ENCODE data around the gene TACC2. TPM values are rescaled to one million over a fixed set of nuclear protein-coding genes. Genes with fewer than 3 reads are reported as not detected.

TACC2 gene
- total RNA-seq, 1 experiment from 2014 or later, result not detected

DNA sequence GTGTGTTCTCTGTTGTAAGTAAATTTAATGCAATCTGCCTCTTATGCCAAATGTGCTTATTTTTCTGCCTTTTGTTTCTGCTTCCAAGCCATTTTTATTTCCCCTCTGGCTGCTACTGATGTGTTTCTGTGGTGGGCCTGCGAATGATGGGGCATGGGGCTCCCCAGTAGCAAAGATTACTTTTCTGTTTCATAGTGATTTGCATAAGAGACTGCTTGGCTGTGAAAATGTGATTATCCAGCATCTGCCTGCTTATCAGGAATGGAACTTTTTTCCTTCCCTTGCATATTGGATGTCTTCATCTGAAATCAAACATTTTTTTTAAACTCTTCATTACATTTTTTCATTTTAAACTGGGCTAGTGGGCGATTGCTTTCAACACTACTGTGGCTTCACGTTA lies 224.4 kb downstream of the TACC2 start:
- Histone ChIP-seq H3K4me1 (ENCODE audit: low read length) (no peaks in the 10 kb centered on the region), H3K9me2 (replicated peaks; ENCODE audit: insufficient read depth, low read length) (no peaks in the 10 kb centered on the region), H3K36me3 (ENCODE audit: insufficient read depth, low read length) (no peaks in the 10 kb centered on the region), H3K4me3 (ENCODE audit: low read length) (no peak overlapping the region), H3K27me3 (ENCODE audit: low read length) (no peaks in the 10 kb centered on the region), H4K20me1 (ENCODE audit: insufficient read depth, low read depth, low read length) (no peaks in the 10 kb centered on the region), H3K9ac (ENCODE audit: low read length) (no peak overlapping the region), H3K27ac (ENCODE audit: low read length) (no peak overlapping the region), H2AFZ (ENCODE audit: low read length) (no peak overlapping the region), H3K4me2 (ENCODE audit: low read depth, low read length, poor library complexity, severe bottlenecking) (no peak overlapping the region), H3K9me3 (ENCODE audit: low read length) (no peaks in the 10 kb centered on the region), H3K79me2 (ENCODE audit: low read length) (no peaks in the 10 kb centered on the region)
- no peak for DNase-seq

DNA sequence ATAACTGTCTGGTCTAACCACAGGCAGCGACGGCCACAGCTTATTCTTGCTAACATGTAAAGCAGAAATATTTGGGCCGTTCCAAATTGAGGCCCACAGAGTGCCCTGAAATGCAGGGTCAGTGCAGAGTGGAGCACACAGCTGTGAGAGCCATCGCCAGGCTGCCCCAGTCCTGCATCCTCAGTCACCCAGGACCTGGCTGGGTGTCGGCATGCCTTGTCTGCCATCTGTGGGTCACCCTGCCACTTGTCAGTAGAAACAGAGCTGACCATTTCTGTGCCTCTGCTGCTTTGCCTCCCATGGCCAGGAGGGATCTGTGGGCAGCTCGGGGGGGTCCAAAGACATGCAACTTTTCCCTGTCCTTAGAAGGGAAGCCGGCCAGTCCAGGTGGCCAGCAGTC lies 224.8 kb downstream of the TACC2 start:
- no peak overlapping the region for H3K4me2 ChIP-seq (ENCODE audit: low read depth, low read length, poor library complexity, severe bottlenecking)
- no peaks in the 10 kb centered on the region for H3K36me3 ChIP-seq (ENCODE audit: insufficient read depth, low read length)
- no peaks in the 10 kb centered on the region for H3K79me2 ChIP-seq (ENCODE audit: low read length)
- H3K27me3 ChIP-seq (ENCODE audit: low read length), result no peaks in the 10 kb centered on the region
- no peaks in the 10 kb centered on the region for H4K20me1 ChIP-seq (ENCODE audit: insufficient read depth, low read depth, low read length)
- H3K4me1 ChIP-seq (ENCODE audit: low read length), result no peaks in the 10 kb centered on the region
- no peaks in the 10 kb centered on the region for H3K9me2 ChIP-seq (replicated peaks; ENCODE audit: insufficient read depth, low read length)
- no peak for DNase-seq
- no peaks in the 10 kb centered on the region for H3K9me3 ChIP-seq (ENCODE audit: low read length)
- H3K27ac ChIP-seq (ENCODE audit: low read length), result no peak overlapping the region
- no peak overlapping the region for H3K4me3 ChIP-seq (ENCODE audit: low read length)
- H3K9ac ChIP-seq (ENCODE audit: low read length), result no peak overlapping the region
- no peak overlapping the region for H2AFZ ChIP-seq (ENCODE audit: low read length)

GRCh38 chr10:122216047-122216446 lies 227.1 kb downstream of the TACC2 start:
- Histone ChIP-seq H3K27me3 (ENCODE audit: low read length) (no peaks in the 10 kb centered on the region), H3K27ac (ENCODE audit: low read length) (no peak overlapping the region), H2AFZ (ENCODE audit: low read length) (no peak overlapping the region), H3K4me2 (ENCODE audit: low read depth, low read length, poor library complexity, severe bottlenecking) (no peak overlapping the region), H3K36me3 (ENCODE audit: insufficient read depth, low read length) (no peaks in the 10 kb centered on the region), H3K9ac (ENCODE audit: low read length) (no peak overlapping the region), H3K79me2 (ENCODE audit: low read length) (no peaks in the 10 kb centered on the region), H3K9me2 (replicated peaks; ENCODE audit: insufficient read depth, low read length) (no peaks in the 10 kb centered on the region), H3K4me1 (ENCODE audit: low read length) (no peaks in the 10 kb centered on the region), H3K9me3 (ENCODE audit: low read length) (no peaks in the 10 kb centered on the region), H4K20me1 (ENCODE audit: insufficient read depth, low read depth, low read length) (no peaks in the 10 kb centered on the region), H3K4me3 (ENCODE audit: low read length) (no peak overlapping the region)
- DNase-seq, result no peak

GRCh38 chr10:122219340-122219739 lies 230.4 kb downstream of the TACC2 start:
- H4K20me1 ChIP-seq (ENCODE audit: insufficient read depth, low read depth, low read length), result no peaks in the 10 kb centered on the region

DNA sequence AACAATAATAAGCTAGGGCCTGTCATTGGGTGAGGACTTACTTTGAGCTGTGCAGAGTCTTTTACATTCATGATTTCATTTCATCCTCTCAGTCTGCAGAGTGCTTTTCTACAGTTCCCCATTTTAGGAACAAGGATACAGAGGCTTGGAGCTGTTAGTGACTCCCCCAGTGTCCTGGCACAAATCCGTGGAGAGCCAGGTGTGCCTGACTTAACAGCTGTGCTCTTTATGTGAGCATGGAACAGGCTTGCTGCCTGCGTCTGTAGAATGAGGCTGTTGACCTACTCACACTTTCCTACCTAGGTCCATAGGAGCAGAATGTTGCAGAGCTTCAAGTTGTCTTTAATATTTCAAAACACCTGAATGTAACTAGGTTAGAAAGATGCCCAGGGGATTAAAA lies 231.8 kb downstream of the TACC2 start:
- Histone ChIP-seq H3K9me3 (ENCODE audit: low read length) (no peaks in the 10 kb centered on the region), H3K4me2 (ENCODE audit: low read depth, low read length, poor library complexity, severe bottlenecking) (no peak overlapping the region), H3K4me1 (ENCODE audit: low read length) (no peaks in the 10 kb centered on the region), H4K20me1 (ENCODE audit: insufficient read depth, low read depth, low read length) (no peaks in the 10 kb centered on the region), H2AFZ (ENCODE audit: low read length) (no peak overlapping the region), H3K4me3 (ENCODE audit: low read length) (no peak overlapping the region), H3K79me2 (ENCODE audit: low read length) (no peaks in the 10 kb centered on the region), H3K36me3 (ENCODE audit: insufficient read depth, low read length) (no peaks in the 10 kb centered on the region), H3K9ac (ENCODE audit: low read length) (no peak overlapping the region), H3K27ac (ENCODE audit: low read length) (no peak overlapping the region), H3K27me3 (ENCODE audit: low read length) (no peaks in the 10 kb centered on the region), H3K9me2 (replicated peaks; ENCODE audit: insufficient read depth, low read length) (no peaks in the 10 kb centered on the region)
- DNase-seq, result no peak

More at GRCh38 chr10:122219340-122219739, 230.4 kb downstream of the TACC2 start:
- no peak overlapping the region for H3K9ac ChIP-seq (ENCODE audit: low read length)
- DNase-seq, result no peak
- H3K4me2 ChIP-seq (ENCODE audit: low read depth, low read length, poor library complexity, severe bottlenecking), result no peak overlapping the region
- no peaks in the 10 kb centered on the region for H3K4me1 ChIP-seq (ENCODE audit: low read length)
- no peaks in the 10 kb centered on the region for H3K36me3 ChIP-seq (ENCODE audit: insufficient read depth, low read length)
- no peak overlapping the region for H3K4me3 ChIP-seq (ENCODE audit: low read length)
- H3K9me2 ChIP-seq (replicated peaks; ENCODE audit: insufficient read depth, low read length), result no peaks in the 10 kb centered on the region
- no peak overlapping the region for H3K27ac ChIP-seq (ENCODE audit: low read length)
- H3K79me2 ChIP-seq (ENCODE audit: low read length), result no peaks in the 10 kb centered on the region
- no peaks in the 10 kb centered on the region for H3K9me3 ChIP-seq (ENCODE audit: low read length)
- H3K27me3 ChIP-seq (ENCODE audit: low read length), result no peaks in the 10 kb centered on the region
- no peak overlapping the region for H2AFZ ChIP-seq (ENCODE audit: low read length)

- Histone ChIP-seq H3K9ac (ENCODE audit: low read length) (no peak overlapping the region), H3K9me2 (replicated peaks; ENCODE audit: insufficient read depth, low read length) (no peaks in the 10 kb centered on the region), H3K27ac (ENCODE audit: low read length) (no peak overlapping the region), H3K4me1 (ENCODE audit: low read length) (no peaks in the 10 kb centered on the region), H2AFZ (ENCODE audit: low read length) (no peak overlapping the region), H3K9me3 (ENCODE audit: low read length) (no peaks in the 10 kb centered on the region), H4K20me1 (ENCODE audit: insufficient read depth, low read depth, low read length) (no peaks in the 10 kb centered on the region), H3K27me3 (ENCODE audit: low read length) (no peaks in the 10 kb centered on the region), H3K4me2 (ENCODE audit: low read depth, low read length, poor library complexity, severe bottlenecking) (no peak overlapping the region), H3K4me3 (ENCODE audit: low read length) (no peak overlapping the region), H3K79me2 (ENCODE audit: low read length) (no peaks in the 10 kb centered on the region), H3K36me3 (ENCODE audit: insufficient read depth, low read length) (no peaks in the 10 kb centered on the region)
- DNase-seq, result no peak
Measured at GRCh38 chr10:122221958-122222357, 233.0 kb downstream of the TACC2 start.

DNA sequence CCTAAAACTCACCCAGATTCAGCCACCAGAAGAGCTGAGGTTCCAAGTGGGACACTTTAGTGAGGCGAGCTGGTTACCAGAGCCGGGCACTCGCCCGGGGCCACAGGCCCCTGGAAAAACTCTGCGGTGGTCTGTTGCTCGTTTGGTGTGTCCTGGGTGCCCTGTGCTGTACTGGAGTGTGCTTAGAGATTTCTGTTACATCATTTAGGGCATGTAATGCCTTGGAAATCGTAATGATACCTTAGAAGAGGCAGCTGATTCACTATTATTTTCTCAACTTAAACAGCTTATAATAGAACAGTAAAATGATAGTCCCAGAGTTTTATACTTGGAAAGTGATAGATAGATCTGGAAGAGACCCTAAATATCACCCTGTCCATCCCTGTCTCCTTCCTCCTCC lies 233.7 kb downstream of the TACC2 start:
- H3K4me1 ChIP-seq (ENCODE audit: low read length), result no peaks in the 10 kb centered on the region
- DNase-seq, result no peak
- H3K36me3 ChIP-seq (ENCODE audit: insufficient read depth, low read length), result no peaks in the 10 kb centered on the region
- H3K4me2 ChIP-seq (ENCODE audit: low read depth, low read length, poor library complexity, severe bottlenecking), result no peak overlapping the region
- H3K9ac ChIP-seq (ENCODE audit: low read length), result no peak overlapping the region
- H3K9me2 ChIP-seq (replicated peaks; ENCODE audit: insufficient read depth, low read length), result no peaks in the 10 kb centered on the region
- H3K79me2 ChIP-seq (ENCODE audit: low read length), result no peaks in the 10 kb centered on the region
- no peak overlapping the region for H2AFZ ChIP-seq (ENCODE audit: low read length)
- no peaks in the 10 kb centered on the region for H3K9me3 ChIP-seq (ENCODE audit: low read length)
- H3K27me3 ChIP-seq (ENCODE audit: low read length), result no peaks in the 10 kb centered on the region
- no peak overlapping the region for H3K4me3 ChIP-seq (ENCODE audit: low read length)
- H3K27ac ChIP-seq (ENCODE audit: low read length), result no peak overlapping the region
- no peaks in the 10 kb centered on the region for H4K20me1 ChIP-seq (ENCODE audit: insufficient read depth, low read depth, low read length)

GRCh38 chr10:122224159-122224558 lies 235.2 kb downstream of the TACC2 start:
- Histone ChIP-seq H3K9me2 (replicated peaks; ENCODE audit: insufficient read depth, low read length) (no peaks in the 10 kb centered on the region), H3K4me1 (ENCODE audit: low read length) (no peaks in the 10 kb centered on the region), H4K20me1 (ENCODE audit: insufficient read depth, low read depth, low read length) (no peaks in the 10 kb centered on the region), H3K9ac (ENCODE audit: low read length) (no peak overlapping the region), H3K9me3 (ENCODE audit: low read length) (no peaks in the 10 kb centered on the region), H3K36me3 (ENCODE audit: insufficient read depth, low read length) (no peaks in the 10 kb centered on the region), H3K4me2 (ENCODE audit: low read depth, low read length, poor library complexity, severe bottlenecking) (no peak overlapping the region), H3K4me3 (ENCODE audit: low read length) (no peak overlapping the region), H3K27ac (ENCODE audit: low read length) (no peak overlapping the region), H2AFZ (ENCODE audit: low read length) (no peak overlapping the region), H3K27me3 (ENCODE audit: low read length) (no peaks in the 10 kb centered on the region), H3K79me2 (ENCODE audit: low read length) (no peaks in the 10 kb centered on the region)
- no peak for DNase-seq

- no peak overlapping the region for H2AFZ ChIP-seq (ENCODE audit: low read length)
- DNase-seq, result no peak
- H3K4me2 ChIP-seq (ENCODE audit: low read depth, low read length, poor library complexity, severe bottlenecking), result no peak overlapping the region
- no peaks in the 10 kb centered on the region for H3K27me3 ChIP-seq (ENCODE audit: low read length)
- H3K79me2 ChIP-seq (ENCODE audit: low read length), result no peaks in the 10 kb centered on the region
- no peaks in the 10 kb centered on the region for H4K20me1 ChIP-seq (ENCODE audit: insufficient read depth, low read depth, low read length)
- no peaks in the 10 kb centered on the region for H3K9me2 ChIP-seq (replicated peaks; ENCODE audit: insufficient read depth, low read length)
- no peaks in the 10 kb centered on the region for H3K36me3 ChIP-seq (ENCODE audit: insufficient read depth, low read length)
- no peak overlapping the region for H3K27ac ChIP-seq (ENCODE audit: low read length)
- H3K4me1 ChIP-seq (ENCODE audit: low read length), result no peaks in the 10 kb centered on the region
- no peak overlapping the region for H3K9ac ChIP-seq (ENCODE audit: low read length)
- H3K9me3 ChIP-seq (ENCODE audit: low read length), result no peaks in the 10 kb centered on the region
- H3K4me3 ChIP-seq (ENCODE audit: low read length), result no peak overlapping the region
Measured at GRCh38 chr10:122225330-122225729, 236.4 kb downstream of the TACC2 start.
